MM.1S (cell line): ENCODE results near the gene LYRM4.
"Not testable (repeated sequence)": the region's sequence is repeated elsewhere in the genome, so short reads cannot be mapped to it uniquely, and the experiment has no call there.

ENCODE experiments used
- DNase-seq: peaks from one replicate; pipeline ENCODE4 v3.0.0-alpha.2; 2015
- H2AFZ ChIP-seq: fragments of 300-600 bp; sonication (generic); 2 replicates; pipeline ENCODE4 v1.6.0; 2016; ENCODE audit warnings: antibody characterized with exemption, low read length
- H3F3A ChIP-seq: fragments of 300-600 bp; sonication (generic); 2 replicates; pipeline ENCODE4 v1.6.1; 2016; ENCODE audit warnings: mild to moderate bottlenecking, antibody characterized with exemption, low read length, moderate library complexity, mixed read lengths; ENCODE audit not compliant: insufficient read depth
- H3K27ac ChIP-seq: fragments of 300-600 bp; sonication (generic); 2 replicates; pipeline ENCODE4 v1.5.1; 2016; ENCODE audit warnings: mild to moderate bottlenecking, low read length
- H3K27me3 ChIP-seq: fragments of 300-600 bp; sonication (generic); replicated peaks from 2 replicates; pipeline ENCODE4 v1.6.0; 2016; ENCODE audit warnings: low read length; ENCODE audit not compliant: insufficient read depth
- H3K36me3 ChIP-seq: fragments of 300-600 bp; sonication (generic); replicated peaks from 2 replicates; pipeline ENCODE4 v1.6.1; 2016; ENCODE audit warnings: mild to moderate bottlenecking, low read length, mixed read lengths; ENCODE audit not compliant: insufficient read depth
- H3K4me1 ChIP-seq: fragments of 300-600 bp; sonication (generic); 2 replicates; pipeline ENCODE4 v1.6.1; 2016; ENCODE audit warnings: low read length, mixed read lengths
- H3K4me2 ChIP-seq: fragments of 300-600 bp; sonication (generic); 2 replicates; pipeline ENCODE4 v1.6.0; 2016; ENCODE audit warnings: low read depth, low read length
- H3K4me3 ChIP-seq: fragments of 300-600 bp; sonication (generic); 2 replicates; pipeline ENCODE4 v1.5.1; 2016; ENCODE audit warnings: low read length, mixed read lengths
- H3K79me2 ChIP-seq: fragments of 300-600 bp; sonication (generic); 2 replicates; pipeline ENCODE4 v1.6.1; 2016; ENCODE audit warnings: mixed run types, low read length, mixed read lengths
- H3K9ac ChIP-seq: fragments of 300-600 bp; sonication (generic); 2 replicates; pipeline ENCODE4 v1.6.1; 2016; ENCODE audit warnings: low read length, mixed read lengths
- H3K9me2 ChIP-seq: fragments of 300-600 bp; sonication (generic); replicated peaks from 2 replicates; pipeline ENCODE4 v1.6.1; 2016; ENCODE audit warnings: mild to moderate bottlenecking, low read length, mixed read lengths; ENCODE audit not compliant: insufficient read depth
- H3K9me3 ChIP-seq: fragments of 300-600 bp; sonication (generic); replicated peaks from 2 replicates; pipeline ENCODE4 v1.6.1; 2016; ENCODE audit warnings: mild to moderate bottlenecking, low read length, mixed read lengths; ENCODE audit not compliant: insufficient read depth
- H4K20me1 ChIP-seq: fragments of 300-600 bp; sonication (generic); 2 replicates; pipeline ENCODE4 v1.6.1; 2016; ENCODE audit warnings: mild to moderate bottlenecking, low read length, moderate library complexity, mixed read lengths; ENCODE audit not compliant: insufficient read depth
- CTCF ChIP-seq: fragments of 300-600 bp; sonication (generic); IDR thresholded peaks from 2 replicates; pipeline ENCODE4 v1.5.1; 2016; ENCODE audit warnings: antibody characterized with exemption, low read length, mixed read lengths
- EZH2 ChIP-seq: fragments of 300-600 bp; sonication (generic); optimal IDR thresholded peaks from 2 replicates; pipeline ENCODE3; 2017; ENCODE audit warnings: low read depth, mild to moderate bottlenecking, antibody characterized with exemption, low read length, mixed read lengths
- EZH2phosphoT487 ChIP-seq: fragments of 300-600 bp; sonication (generic); IDR thresholded peaks from 2 replicates; pipeline ENCODE4 v1.6.1; 2018; ENCODE audit warnings: antibody characterized with exemption, low read length

LYRM4 gene

GRCh38 chr6:5063617-5064016 lies 197.1 kb downstream of the LYRM4 start:
- no peaks in the 10 kb centered on the region for H3K27me3 ChIP-seq
- H3K27ac ChIP-seq = no peak overlapping the region
- no peak overlapping the region for H2AFZ ChIP-seq

GRCh38 chr6:5061152-5061551 lies 199.6 kb downstream of the LYRM4 start:
- Histone ChIP-seq H3K27ac (no peak overlapping the region), H3K9me3 (no peaks in the 10 kb centered on the region), H3K4me1 (peaks cover 23% of the 10 kb centered on the region), H3K36me3 (no peaks in the 10 kb centered on the region), H3K9ac (no peak overlapping the region), H3K9me2 (no peaks in the 10 kb centered on the region), H3K4me2 (no peak overlapping the region), H3K4me3 (no peak overlapping the region), H3K27me3 (no peaks in the 10 kb centered on the region), H3F3A (peaks cover 14% of the 10 kb centered on the region), H4K20me1 (no peaks in the 10 kb centered on the region), H2AFZ (no peak overlapping the region), H3K79me2 (no peaks in the 10 kb centered on the region)
- TF ChIP-seq EZH2phosphoT487 = no peak
- no peak for TF ChIP-seq EZH2
- TF ChIP-seq CTCF = no peak
- DNase-seq = peak; percentile 5

More at GRCh38 chr6:5063617-5064016, 197.1 kb downstream of the LYRM4 start:
- Histone ChIP-seq H3K4me3 (no peak overlapping the region), H3K9me2 (no peaks in the 10 kb centered on the region), H4K20me1 (no peaks in the 10 kb centered on the region), H3K4me2 (no peak overlapping the region), H3K36me3 (no peaks in the 10 kb centered on the region), H3K4me1 (peaks cover 18% of the 10 kb centered on the region), H3K9ac (no peak overlapping the region), H3K79me2 (no peaks in the 10 kb centered on the region), H3F3A (peaks cover 14% of the 10 kb centered on the region), H3K9me3 (no peaks in the 10 kb centered on the region)
- DNase-seq = no peak
- no peak for TF ChIP-seq EZH2phosphoT487
- TF ChIP-seq EZH2 = no peak
- TF ChIP-seq CTCF = no peak

GRCh38 chr6:5060439-5060838 lies 200.3 kb downstream of the LYRM4 start:
- not testable (repeated sequence) for H3K4me3 ChIP-seq

GRCh38 chr6:5059036-5059896 lies 201.5 kb downstream of the LYRM4 start:
- Histone ChIP-seq H3K9ac (no peak overlapping the region), H3K9me3 (no peaks in the 10 kb centered on the region), H3K4me2 (peak overlapping the region; percentile 40; the same call in 1 of the 2 replicates), H3K4me1 (peaks cover 29% of the 10 kb centered on the region), H3K79me2 (no peaks in the 10 kb centered on the region), H3K27me3 (no peaks in the 10 kb centered on the region), H2AFZ (no peak overlapping the region), H3K36me3 (no peaks in the 10 kb centered on the region), H3K27ac (peak overlapping the region; percentile 59; the same call in 1 of the 2 replicates), H4K20me1 (no peaks in the 10 kb centered on the region), H3F3A (peaks cover 14% of the 10 kb centered on the region), H3K4me3 (no peak overlapping the region), H3K9me2 (no peaks in the 10 kb centered on the region)
- TF ChIP-seq EZH2 = no peak
- no peak for TF ChIP-seq CTCF
- TF ChIP-seq EZH2phosphoT487 = no peak
- DNase-seq = no peak

More at GRCh38 chr6:5060439-5060838, 200.3 kb downstream of the LYRM4 start:
- H3K9ac ChIP-seq, H3K27me3 ChIP-seq, H3K9me3 ChIP-seq, H3K9me2 ChIP-seq, H3K79me2 ChIP-seq, H4K20me1 ChIP-seq, H3K36me3 ChIP-seq: not testable (repeated sequence)
- H3F3A ChIP-seq = peaks cover 14% of the 10 kb centered on the region
- H2AFZ ChIP-seq = peak overlapping the region; percentile 14; the same call in 1 of the 2 replicates
- H3K4me1 ChIP-seq = peaks cover 23% of the 10 kb centered on the region
- peak; percentile 54 for DNase-seq
- peak overlapping the region; percentile 40; the same call in 1 of the 2 replicates for H3K4me2 ChIP-seq
- peak overlapping the region; percentile 59; the same call in 1 of the 2 replicates for H3K27ac ChIP-seq
